Amniotic stem cell (primary cell): Measurements from ENCODE around the gene ANAPC16.
"Not testable (repeated sequence)": the region's sequence is repeated elsewhere in the genome, so short reads cannot be mapped to it uniquely, and the experiment has no call there.

ENCODE experiments used
- DNase-seq: peaks from one replicate; lab custom pipeline; 2025; lab: John Stamatoyannopoulos, UW

Gene ANAPC16

GRCh38 chr10:72263613-72264241 is 47.9 kb downstream of the ANAPC16 start:
- no peak for DNase-seq

DNA sequence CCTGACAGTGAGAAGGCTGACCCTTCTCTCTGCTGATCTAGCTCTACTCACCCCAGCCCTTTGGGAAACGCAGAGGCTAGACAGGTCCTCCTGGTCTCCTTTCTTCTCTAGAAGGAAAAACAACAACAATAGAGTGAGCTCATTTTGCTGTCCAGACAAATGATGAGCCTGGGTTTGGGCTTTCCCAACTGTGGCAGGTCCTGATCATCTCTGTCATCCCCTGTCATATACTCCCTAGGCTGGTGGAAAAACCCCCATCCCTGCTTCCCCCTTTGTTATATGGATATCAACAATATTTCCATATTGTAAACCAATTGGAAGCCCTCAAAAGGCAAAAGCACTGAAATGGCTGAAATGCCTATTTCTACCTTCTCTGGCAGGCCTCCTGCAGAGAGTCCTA is 48.7 kb downstream of the ANAPC16 start:
- no peak for DNase-seq

DNA sequence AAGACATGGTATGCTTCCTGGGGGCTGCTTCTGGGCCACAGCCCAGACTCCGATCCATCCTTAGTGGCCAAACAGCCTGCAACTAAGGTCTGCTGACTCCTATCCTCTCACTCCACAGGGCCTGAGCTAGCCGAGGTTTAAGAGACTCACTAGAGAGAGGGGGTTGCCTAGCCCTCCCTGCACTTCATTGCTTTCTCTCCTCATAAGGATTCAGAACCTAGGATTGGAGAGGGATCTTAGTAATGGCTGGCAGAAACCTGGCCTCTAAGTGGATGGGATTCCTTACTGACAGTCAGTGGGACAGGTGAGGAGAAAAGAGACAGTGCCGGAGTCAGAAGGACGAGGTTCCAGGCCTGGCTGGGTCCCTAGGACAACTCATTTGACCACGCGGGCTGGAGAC is 49.7 kb downstream of the ANAPC16 start:
- no peak for DNase-seq

DNA sequence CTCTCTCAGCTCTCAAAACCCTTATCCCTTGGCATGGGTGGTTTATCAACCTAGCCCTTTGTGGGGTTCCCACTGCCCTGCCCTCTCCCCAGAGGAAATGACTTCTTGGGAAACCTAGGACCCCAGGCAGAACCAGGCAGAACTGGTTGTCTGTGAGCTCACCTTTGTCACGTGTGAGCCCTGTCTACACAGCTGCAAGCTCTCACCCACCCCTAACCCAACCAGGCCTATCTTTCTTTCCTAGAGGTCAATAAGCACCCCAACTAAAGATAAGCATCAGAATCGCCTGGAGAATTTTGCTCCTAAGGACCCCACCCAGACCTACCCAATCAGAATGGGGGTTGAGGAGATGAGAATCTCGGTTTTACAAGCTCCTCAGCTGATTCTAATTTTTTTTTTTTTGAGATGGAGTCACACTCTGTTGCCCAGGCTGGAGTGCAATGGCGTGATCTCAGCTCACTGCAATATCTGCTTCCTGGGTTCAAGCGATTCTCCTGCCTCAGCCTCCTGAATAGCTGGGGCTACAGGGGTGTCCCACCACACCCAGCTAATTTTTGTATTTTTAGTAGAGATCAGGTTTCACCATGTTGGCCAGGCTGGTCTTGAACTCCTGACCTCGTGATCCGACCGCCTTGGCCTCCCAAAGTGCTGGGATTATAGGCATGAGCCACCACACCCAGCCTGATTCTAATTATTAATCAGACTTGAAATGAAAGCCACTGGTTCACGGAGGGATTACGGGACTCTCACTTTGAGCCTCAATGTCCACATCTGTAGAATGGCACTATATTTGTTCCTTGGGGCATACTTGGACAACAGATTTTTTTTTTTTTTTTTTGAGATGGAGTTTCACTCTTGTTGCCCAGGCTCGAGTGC is 50.4 kb downstream of the ANAPC16 start:
- no peak for DNase-seq

DNA sequence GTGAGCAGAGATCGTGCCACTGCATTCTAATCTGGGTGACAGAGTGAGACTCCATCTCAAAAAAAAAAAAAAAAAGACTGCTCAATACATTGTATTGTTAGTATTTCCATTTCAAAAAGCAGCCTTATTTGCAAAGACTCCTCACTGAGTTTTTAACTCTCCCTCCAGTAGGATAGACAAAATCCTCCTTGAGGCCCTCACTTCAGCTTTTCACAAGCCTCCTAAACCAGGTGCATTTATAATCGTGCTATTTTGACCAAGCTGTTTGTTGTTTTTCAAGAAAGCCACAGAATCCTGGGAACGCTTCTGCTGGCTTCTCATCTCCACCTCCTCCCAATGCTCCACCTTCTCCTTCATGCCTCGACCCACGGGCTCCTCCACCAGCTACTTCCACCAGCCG is 51.6 kb downstream of the ANAPC16 start:
- DNase-seq, result no peak

GRCh38 chr10:72267819-72268399 is 52.1 kb downstream of the ANAPC16 start:
- no peak for DNase-seq

DNA sequence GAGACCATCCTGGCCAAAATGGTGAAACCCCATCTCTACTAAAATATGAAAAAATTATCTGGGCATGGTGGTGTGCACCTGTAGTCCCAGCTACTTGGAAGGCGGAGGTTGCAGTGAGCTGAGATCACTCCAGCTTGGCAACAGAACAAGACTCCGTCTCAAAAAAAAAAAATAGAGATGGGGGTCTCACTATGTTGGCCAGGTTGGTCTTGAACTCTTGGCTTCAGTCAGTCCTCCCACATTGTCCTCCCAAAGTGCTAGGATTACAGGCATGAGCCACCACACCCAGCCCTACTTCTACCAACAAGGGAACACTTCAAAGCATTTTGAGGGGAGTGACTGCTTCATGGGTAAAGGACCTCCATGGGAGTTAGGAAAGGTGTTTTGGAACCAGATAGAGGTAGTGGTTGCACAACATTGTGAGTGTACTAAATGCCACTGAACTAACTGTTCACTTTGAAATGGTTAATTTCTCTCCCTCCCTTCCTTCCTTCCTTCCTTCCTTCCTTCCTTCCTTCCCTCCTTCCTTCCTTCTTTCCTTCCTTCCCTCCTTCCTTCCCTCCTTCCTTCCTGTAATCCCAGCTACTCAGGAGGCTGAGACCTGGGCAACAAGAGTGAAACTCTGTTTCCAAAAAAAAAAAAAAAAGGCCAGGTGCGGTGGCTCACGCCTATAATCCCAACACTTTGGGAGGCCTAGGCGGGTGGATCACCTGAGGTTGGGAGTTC is 52.8 kb downstream of the ANAPC16 start:
- not testable (repeated sequence) for DNase-seq

- DNase-seq, result no peak
These were observed 54.9 kb downstream of the ANAPC16 start for GRCh38 chr10:72270607-72271281.

DNA sequence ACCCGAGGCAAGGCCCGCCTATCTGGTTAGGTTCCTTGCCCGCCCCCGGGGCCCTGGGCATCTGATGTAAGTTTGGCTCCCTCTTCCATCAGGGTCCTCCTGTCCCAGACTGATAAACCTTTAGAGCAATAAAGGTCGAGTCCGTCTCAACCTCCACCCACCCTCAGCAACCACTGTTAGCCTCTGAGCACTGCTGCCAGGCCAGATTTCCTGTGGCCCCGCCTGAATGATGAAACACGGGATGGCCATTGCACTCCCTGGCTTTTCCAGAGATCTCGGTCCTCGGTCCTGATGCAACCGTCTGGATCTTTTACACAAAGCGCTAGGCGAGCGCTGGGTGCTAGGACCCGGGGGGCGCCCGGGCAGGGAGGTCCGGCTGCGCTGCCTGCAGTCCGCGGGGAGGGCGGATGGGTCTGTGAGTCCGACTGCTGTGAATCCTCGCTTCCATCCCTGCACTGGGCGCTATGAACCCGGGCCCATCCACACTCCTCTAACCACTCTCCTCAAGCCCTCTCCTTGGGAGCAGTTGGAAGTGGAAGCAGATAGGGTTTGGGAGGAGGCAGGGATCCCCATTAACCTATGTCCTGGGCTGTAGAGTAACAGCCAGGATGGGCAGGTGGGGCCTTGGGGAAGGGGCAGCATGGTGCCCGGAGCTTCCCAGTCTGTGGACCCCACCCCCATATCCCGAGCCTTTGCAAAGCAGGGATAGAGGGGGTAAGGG is 57.0 kb downstream of the ANAPC16 start:
- peak; percentile 96 for DNase-seq

DNA sequence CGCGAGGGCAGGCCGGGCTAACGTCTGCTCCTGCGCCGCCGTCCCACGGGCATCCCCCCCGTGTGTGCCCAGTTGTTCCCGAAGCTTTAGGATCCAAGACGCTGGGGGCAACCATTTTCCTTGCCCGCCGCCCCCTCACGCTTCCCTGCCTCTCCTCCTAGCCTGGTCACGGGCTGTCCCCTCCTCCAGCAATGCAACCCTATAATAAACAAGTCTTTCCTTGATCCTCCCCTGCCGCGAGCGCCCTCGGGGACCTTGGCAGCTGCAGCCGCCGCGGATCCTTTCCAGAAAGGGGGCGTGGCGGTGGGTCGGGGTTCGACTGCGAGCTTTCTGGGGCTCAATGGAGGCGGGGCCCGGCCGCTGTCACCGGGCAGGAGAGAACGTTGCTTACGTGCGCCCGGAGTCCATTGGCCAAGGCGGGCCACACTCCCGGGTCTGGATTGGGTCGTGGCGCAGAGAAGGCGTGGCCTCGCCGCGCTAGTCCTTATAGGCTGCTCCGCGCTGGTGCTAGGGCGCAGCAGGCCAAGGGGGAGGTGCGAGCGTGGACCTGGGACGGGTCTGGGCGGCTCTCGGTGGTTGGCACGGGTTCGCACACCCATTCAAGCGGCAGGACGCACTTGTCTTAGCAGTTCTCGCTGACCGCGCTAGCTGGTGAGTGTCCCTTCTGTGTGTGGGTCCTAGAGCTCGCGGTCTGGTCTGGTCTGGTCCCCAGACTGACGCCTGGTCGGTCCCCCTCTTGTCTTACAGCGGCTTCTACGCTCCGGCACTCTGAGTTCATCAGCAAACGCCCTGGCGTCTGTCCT is 57.8 kb downstream of the ANAPC16 start, which contains the start of gene DDIT4:
TSS of gene DDIT4 (plus strand) at position 515 of the 803 bp plus-strand sequence. CDS start 293 bp downstream, outside the sequence.
- DNase-seq, result peak; percentile 95

DNA sequence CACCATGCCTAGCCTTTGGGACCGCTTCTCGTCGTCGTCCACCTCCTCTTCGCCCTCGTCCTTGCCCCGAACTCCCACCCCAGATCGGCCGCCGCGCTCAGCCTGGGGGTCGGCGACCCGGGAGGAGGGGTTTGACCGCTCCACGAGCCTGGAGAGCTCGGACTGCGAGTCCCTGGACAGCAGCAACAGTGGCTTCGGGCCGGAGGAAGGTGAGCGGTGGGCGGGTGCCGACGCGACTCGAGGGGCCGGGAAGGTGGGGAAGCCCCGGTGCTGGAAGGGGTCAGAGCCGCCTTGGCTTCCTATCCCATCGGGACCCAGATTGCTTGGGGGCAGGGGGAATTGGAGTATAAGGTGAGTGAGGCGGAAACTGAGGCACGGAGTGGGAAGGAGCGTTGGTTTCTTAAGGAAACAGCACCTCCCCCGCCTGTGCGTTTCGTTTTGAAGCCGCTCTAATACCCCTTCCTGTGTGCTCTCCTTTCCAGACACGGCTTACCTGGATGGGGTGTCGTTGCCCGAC is 58.5 kb downstream of the ANAPC16 start:
- no peak for DNase-seq

- DNase-seq, result no peak
These were observed 59.0 kb downstream of the ANAPC16 start for GRCh38 chr10:72274730-72275350.

DNA sequence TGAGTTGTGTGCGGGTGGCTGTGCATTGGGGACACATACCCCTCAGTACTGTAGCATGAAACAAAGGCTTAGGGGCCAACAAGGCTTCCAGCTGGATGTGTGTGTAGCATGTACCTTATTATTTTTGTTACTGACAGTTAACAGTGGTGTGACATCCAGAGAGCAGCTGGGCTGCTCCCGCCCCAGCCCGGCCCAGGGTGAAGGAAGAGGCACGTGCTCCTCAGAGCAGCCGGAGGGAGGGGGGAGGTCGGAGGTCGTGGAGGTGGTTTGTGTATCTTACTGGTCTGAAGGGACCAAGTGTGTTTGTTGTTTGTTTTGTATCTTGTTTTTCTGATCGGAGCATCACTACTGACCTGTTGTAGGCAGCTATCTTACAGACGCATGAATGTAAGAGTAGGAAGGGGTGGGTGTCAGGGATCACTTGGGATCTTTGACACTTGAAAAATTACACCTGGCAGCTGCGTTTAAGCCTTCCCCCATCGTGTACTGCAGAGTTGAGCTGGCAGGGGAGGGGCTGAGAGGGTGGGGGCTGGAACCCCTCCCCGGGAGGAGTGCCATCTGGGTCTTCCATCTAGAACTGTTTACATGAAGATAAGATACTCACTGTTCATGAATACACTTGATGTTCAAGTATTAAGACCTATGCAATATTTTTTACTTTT is 59.7 kb downstream of the ANAPC16 start:
- no peak for DNase-seq

DNA sequence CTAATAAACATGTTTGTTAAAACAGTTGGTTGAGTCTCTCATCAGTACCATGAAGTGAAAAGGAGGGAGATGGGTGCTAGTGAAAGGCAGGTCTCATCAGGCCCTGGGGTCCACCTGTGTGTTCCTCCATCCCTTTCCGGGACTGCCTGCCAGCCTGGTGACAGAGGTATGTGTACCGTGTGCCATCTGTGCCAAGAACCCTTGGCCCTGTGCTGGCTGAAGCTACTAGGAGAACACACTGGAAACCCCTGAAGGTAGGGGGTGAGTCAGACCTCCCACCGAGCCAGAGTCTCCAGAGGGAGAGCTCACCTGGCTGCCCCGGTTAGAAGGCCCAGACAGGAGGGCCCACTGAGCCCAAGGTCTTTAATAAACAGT is 60.2 kb downstream of the ANAPC16 start:
- DNase-seq, result no peak

- DNase-seq, result no peak
These were observed 60.9 kb downstream of the ANAPC16 start for GRCh38 chr10:72276421-72277339.

GRCh38 chr10:72277340-72277995 is 61.7 kb downstream of the ANAPC16 start:
- no peak for DNase-seq

GRCh38 chr10:72277996-72278667 is 62.3 kb downstream of the ANAPC16 start:
- no peak for DNase-seq
